Thoracic aorta (tissue), 2 donors: ENCODE data around the gene PHF21A. TPM values are rescaled to one million over a fixed set of nuclear protein-coding genes. Genes with fewer than 3 reads are reported as not detected.

Source experiments
- ATAC-seq: fragments of 150-250 bp; one replicate; pipeline ENCODE4 v1.8.0; 2017; ENCODE audit warnings: low read depth; ENCODE audit not compliant: insufficient number of reproducible peaks, low FRiP score
- DNase-seq: peaks from one replicate; pipeline ENCODE4 v3.0.0-alpha.2; 2020; ENCODE audit warnings: low spot score
- H3K27ac ChIP-seq, 2 donors: fragments of 200-600 bp; sonication (generic); 1 replicate in 1 of 2; 2 replicates in 1 of 2; pipeline ENCODE4 v1.5.1; 2016; ENCODE audit warnings: mild to moderate bottlenecking in 2 of 2, moderate library complexity in 2 of 2
- H3K27me3 ChIP-seq: fragments of 200-600 bp; sonication (generic); replicated peaks from 2 replicates; pipeline ENCODE4 v1.6.0; 2016; ENCODE audit warnings: mild to moderate bottlenecking; ENCODE audit not compliant: insufficient read depth
- H3K36me3 ChIP-seq: fragments of 200-600 bp; sonication (generic); one replicate; pipeline ENCODE4 v1.5.1; 2016
- H3K4me1 ChIP-seq, 2 donors: fragments of 200-600 bp; sonication (generic); 1 replicate in 1 of 2; 2 replicates in 1 of 2; pipeline versions ENCODE4 v1.5.1 to v1.6.0; 2016; ENCODE audit warnings: low read depth in 2 of 2, mild to moderate bottlenecking in 1 of 2; ENCODE audit not compliant: control insufficient read depth in 1 of 2
- H3K4me3 ChIP-seq: fragments of 200-600 bp; sonication (generic); 2 replicates; pipeline ENCODE4 v1.5.1; 2016; ENCODE audit warnings: mild to moderate bottlenecking
- H3K9me3 ChIP-seq: fragments of 200-600 bp; sonication (generic); 2 replicates; pipeline ENCODE4 v1.5.1; 2016
- total RNA-seq, 2 donors: library from RNA; depleted of rRNA; stranded (reverse); fragments of >200 nt; gene quantifications; one replicate each; pipeline versions ENCODE4 v1.1.0 to v1.2.3, GENCODE V29; 2016
- TF ChIP-seq, protein P1 (sequence below): fragments of 200-600 bp; sonication (generic); IDR thresholded peaks from one replicate; pipeline ENCODE4 v1.5.1; 2019; ENCODE audit warnings: antibody characterized with exemption

PHF21A gene
- total RNA-seq, 2 donors from 2014 or later, result 62.3 to 104 TPM

DNA sequence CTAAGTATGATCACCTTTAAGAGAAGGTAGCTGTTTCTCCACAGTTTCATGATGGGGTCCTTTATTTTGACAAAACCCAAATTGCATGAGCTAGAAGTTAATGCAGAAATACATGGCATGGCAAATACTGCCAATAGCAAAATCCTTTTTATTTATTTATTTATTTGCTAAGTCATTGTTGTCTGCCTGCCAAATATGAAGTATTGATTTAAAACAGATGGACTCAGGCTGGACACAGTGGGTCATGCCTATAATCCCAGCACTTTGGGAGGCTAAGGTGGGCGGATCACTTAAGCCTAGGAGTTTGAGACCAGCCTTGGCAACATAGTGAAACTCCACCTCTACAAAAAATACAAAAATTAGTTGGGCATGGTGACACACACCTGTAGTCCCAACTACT is 146.4 kb downstream of the PHF21A start:
- Histone ChIP-seq H3K27ac (no peak overlapping the region), H3K36me3 (peaks cover 11% of the 10 kb centered on the region)

DNA sequence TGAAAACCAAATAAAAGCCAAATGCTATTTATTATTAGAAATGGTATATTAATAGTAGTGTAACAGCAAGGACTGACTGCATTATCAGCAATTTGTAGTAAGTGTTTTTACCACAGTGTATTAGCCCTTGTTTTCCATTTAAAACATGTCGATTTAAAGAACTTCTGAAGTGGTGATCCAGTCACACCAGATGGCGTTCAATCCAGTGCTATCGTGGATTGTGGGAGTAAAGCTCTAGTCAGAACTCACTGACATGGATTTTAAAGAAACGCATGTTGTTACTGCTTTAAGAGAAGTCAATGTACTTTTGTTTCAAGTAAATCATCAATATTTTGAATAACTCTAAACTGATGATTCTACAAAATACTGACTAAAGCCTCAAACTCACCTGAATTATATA is 147.7 kb downstream of the PHF21A start:
- TF ChIP-seq, protein P1, sequence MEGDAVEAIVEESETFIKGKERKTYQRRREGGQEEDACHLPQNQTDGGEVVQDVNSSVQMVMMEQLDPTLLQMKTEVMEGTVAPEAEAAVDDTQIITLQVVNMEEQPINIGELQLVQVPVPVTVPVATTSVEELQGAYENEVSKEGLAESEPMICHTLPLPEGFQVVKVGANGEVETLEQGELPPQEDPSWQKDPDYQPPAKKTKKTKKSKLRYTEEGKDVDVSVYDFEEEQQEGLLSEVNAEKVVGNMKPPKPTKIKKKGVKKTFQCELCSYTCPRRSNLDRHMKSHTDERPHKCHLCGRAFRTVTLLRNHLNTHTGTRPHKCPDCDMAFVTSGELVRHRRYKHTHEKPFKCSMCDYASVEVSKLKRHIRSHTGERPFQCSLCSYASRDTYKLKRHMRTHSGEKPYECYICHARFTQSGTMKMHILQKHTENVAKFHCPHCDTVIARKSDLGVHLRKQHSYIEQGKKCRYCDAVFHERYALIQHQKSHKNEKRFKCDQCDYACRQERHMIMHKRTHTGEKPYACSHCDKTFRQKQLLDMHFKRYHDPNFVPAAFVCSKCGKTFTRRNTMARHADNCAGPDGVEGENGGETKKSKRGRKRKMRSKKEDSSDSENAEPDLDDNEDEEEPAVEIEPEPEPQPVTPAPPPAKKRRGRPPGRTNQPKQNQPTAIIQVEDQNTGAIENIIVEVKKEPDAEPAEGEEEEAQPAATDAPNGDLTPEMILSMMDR, result no peak
- H3K27ac ChIP-seq, result no peak overlapping the region
- H3K9me3 ChIP-seq, result no peaks in the 10 kb centered on the region
- no peak overlapping the region for H3K4me3 ChIP-seq
- no peaks in the 10 kb centered on the region for H3K4me1 ChIP-seq
- H3K36me3 ChIP-seq, result peaks cover 10% of the 10 kb centered on the region
- no peaks in the 10 kb centered on the region for H3K27me3 ChIP-seq
- ATAC-seq, result no peak
- DNase-seq, result no peak

More for the DNA sequence above, 146.4 kb downstream of the PHF21A start:
- Histone ChIP-seq H3K4me1 (no peaks in the 10 kb centered on the region), H3K27me3 (no peaks in the 10 kb centered on the region), H3K4me3 (no peak overlapping the region), H3K9me3 (no peaks in the 10 kb centered on the region)
- DNase-seq, result no peak
- no peak for ATAC-seq
- TF ChIP-seq, protein P1, result no peak

DNA sequence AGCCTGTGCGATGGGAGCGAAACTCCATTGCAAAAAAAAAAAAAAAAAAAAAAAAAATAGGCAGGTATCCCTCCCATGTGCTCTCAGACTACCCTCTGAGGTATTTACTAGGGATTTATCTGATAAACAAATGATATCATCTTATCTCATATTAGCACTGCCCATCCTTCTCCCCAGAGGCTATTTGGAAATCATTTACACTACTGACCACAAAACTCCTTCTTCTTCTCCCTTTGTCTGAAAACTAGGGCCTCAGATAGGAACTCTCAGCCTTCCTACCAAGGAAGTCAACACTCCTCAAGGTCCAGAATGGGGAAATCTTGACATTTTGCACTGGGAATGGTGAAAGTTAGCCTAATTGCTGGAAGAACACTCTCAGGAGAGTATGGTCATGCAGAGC is 152.4 kb downstream of the PHF21A start:
- ATAC-seq, result no peak
- Histone ChIP-seq H3K36me3 (peaks cover 18% of the 10 kb centered on the region), H3K27ac (no peak overlapping the region), H3K27me3 (no peaks in the 10 kb centered on the region), H3K4me3 (no peak overlapping the region), H3K9me3 (no peaks in the 10 kb centered on the region), H3K4me1 (peaks cover 0 to 6% of the 10 kb centered on the region in 2 donors)
- no peak for DNase-seq
- TF ChIP-seq, protein P1, result no peak

DNA sequence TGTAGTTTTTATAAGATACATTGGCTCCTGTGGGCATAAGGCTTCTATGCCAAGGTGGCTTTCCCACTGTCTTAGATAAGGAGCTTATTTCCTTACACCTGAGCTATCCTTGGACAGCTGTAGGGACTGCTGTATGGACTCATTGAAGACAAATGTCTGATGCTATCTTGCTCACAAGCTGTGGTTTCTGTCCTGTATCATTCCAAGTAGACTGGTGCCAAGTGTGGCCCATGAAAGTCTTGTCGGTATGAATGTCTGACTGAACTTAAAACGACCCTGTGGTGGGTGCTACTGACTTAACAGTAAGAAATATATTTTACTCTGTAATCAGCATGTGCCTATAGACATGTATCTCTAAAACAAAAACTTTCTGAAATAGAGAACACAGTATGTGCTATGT is 153.7 kb downstream of the PHF21A start:
- no peak for ATAC-seq
- TF ChIP-seq, protein P1, result no peak
- no peaks in the 10 kb centered on the region for H3K27me3 ChIP-seq
- peaks cover 0 to 6% of the 10 kb centered on the region in 2 donors for H3K4me1 ChIP-seq
- H3K4me3 ChIP-seq, result no peak overlapping the region
- no peak for DNase-seq
- H3K36me3 ChIP-seq, result peaks cover 18% of the 10 kb centered on the region
- no peaks in the 10 kb centered on the region for H3K9me3 ChIP-seq
- H3K27ac ChIP-seq, result no peak overlapping the region

DNA sequence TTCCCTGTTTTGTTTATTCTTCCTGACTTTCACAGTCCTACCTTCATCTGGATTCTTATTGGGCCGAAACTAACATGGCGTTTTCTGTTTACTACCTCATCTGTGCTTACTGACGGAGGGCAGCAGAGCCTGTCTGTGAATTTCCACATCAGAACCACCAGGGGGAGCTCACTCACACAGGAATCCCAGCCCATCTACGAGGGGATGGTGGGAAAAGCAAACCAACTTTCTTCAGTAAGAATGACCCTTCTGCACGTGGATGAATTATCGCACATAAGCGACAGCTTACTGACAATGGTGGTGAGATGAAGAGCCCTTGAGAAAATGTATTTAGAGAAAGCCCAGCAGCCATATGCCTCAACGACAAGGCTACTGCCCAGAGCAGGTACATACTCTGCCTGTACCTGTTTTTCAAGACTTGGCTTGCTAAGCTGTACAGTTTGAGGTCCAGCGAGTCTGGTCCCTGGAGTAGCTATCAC is 156.3 kb downstream of the PHF21A start:
- ATAC-seq, result peak; percentile 66
- Histone ChIP-seq H3K27me3 (no peaks in the 10 kb centered on the region), H3K4me1 (peaks cover 0 to 6% of the 10 kb centered on the region in 2 donors), H3K4me3 (no peak overlapping the region), H3K27ac (peak overlapping the region in 1 of 2 donors; percentile 15), H3K9me3 (no peaks in the 10 kb centered on the region), H3K36me3 (peaks cover 18% of the 10 kb centered on the region)
- TF ChIP-seq, protein P1, result peak; percentile 90
- no peak for DNase-seq
